SK-N-MC (cell line): ENCODE data around the gene ABI3BP.

Source experiments
- DNase-seq: peaks from one replicate; pipeline ENCODE4 v3.0.0-alpha.2; 2011; ENCODE audit warnings: low read depth, low spot score
- H3K27ac ChIP-seq: fragments of 200-600 bp; sonication (generic); 2 replicates; pipeline ENCODE4 v1.5.1; 2016; ENCODE audit warnings: mixed run types
- H3K36me3 ChIP-seq: fragments of 200-600 bp; sonication (generic); 2 replicates; pipeline ENCODE4 v1.6.1; 2017; ENCODE audit warnings: antibody characterized with exemption, low read length, mixed read lengths; ENCODE audit not compliant: insufficient read depth
- H3K4me3 ChIP-seq: fragments of 200-600 bp; sonication (generic); 2 replicates; pipeline ENCODE4 v1.5.1; 2016
- H3K9ac ChIP-seq: fragments of 200-600 bp; sonication (generic); 2 replicates; pipeline ENCODE4 v1.8.0; 2017; ENCODE audit warnings: mixed run types, mixed read lengths; ENCODE audit not compliant: insufficient read length
- H3K9me3 ChIP-seq: fragments of 200-600 bp; sonication (generic); 2 replicates; pipeline ENCODE4 v1.6.1; 2017; ENCODE audit warnings: low read depth, mild to moderate bottlenecking, antibody characterized with exemption, low read length, moderate library complexity, mixed read lengths
- EZH2 ChIP-seq: fragments of 200-600 bp; sonication (generic); IDR thresholded peaks from one replicate; pipeline ENCODE4 v1.6.1; 2017; ENCODE audit warnings: antibody characterized with exemption
- FOXP2 ChIP-seq: optimal IDR thresholded peaks from 2 replicates; pipeline ENCODE3; 2011; ENCODE audit warnings: mild to moderate bottlenecking, moderate library complexity; ENCODE audit not compliant: insufficient read depth; ENCODE audit errors: extremely low read length, control extremely low read depth
- POLR2AphosphoS5 ChIP-seq: IDR thresholded peaks from 2 replicates; pipeline ENCODE4 v1.6.1; 2012; ENCODE audit warnings: mild to moderate bottlenecking, low read depth, low read length, borderline replicate concordance

The ABI3BP gene

GRCh38 chr3:100976611-100977010, 16.6 kb downstream of the ABI3BP start:
- Histone ChIP-seq H3K27ac (no peak overlapping the region), H3K9me3 (no peaks in the 10 kb centered on the region), H3K4me3 (no peak overlapping the region), H3K36me3 (no peaks in the 10 kb centered on the region), H3K9ac (no peak overlapping the region)
- DNase-seq = no peak
- TF ChIP-seq EZH2 (no peak), FOXP2 (no peak), POLR2AphosphoS5 (no peak)

- no peaks in the 10 kb centered on the region for H3K36me3 ChIP-seq
- TF ChIP-seq FOXP2 (no peak), EZH2 (no peak), POLR2AphosphoS5 (no peak)
- DNase-seq = no peak
- H3K9me3 ChIP-seq = no peaks in the 10 kb centered on the region
- no peak overlapping the region for H3K27ac ChIP-seq
- H3K9ac ChIP-seq = no peak overlapping the region
- H3K4me3 ChIP-seq = no peak overlapping the region
Observed at GRCh38 chr3:100975714-100976113, 17.5 kb downstream of the ABI3BP start.

GRCh38 chr3:100973594-100973993, 19.6 kb downstream of the ABI3BP start:
- no peaks in the 10 kb centered on the region for H3K9me3 ChIP-seq
- no peak for TF ChIP-seq POLR2AphosphoS5
- TF ChIP-seq EZH2 = no peak
- no peak overlapping the region for H3K27ac ChIP-seq
- no peaks in the 10 kb centered on the region for H3K36me3 ChIP-seq
- H3K9ac ChIP-seq = no peak overlapping the region
- H3K4me3 ChIP-seq = no peak overlapping the region
- DNase-seq = no peak

GRCh38 chr3:100972867-100973266, 20.4 kb downstream of the ABI3BP start:
- Histone ChIP-seq H3K9ac (no peak overlapping the region), H3K27ac (no peak overlapping the region), H3K9me3 (no peaks in the 10 kb centered on the region), H3K4me3 (no peak overlapping the region), H3K36me3 (no peaks in the 10 kb centered on the region)
- no peak for TF ChIP-seq EZH2
- TF ChIP-seq FOXP2 = no peak
- no peak for TF ChIP-seq POLR2AphosphoS5
- no peak for DNase-seq

GRCh38 chr3:100972301-100972844, 20.8 kb downstream of the ABI3BP start:
- no peak for DNase-seq
- TF ChIP-seq POLR2AphosphoS5 (no peak), EZH2 (no peak), FOXP2 (no peak)
- no peaks in the 10 kb centered on the region for H3K9me3 ChIP-seq
- no peaks in the 10 kb centered on the region for H3K36me3 ChIP-seq
- H3K9ac ChIP-seq = no peak overlapping the region
- no peak overlapping the region for H3K27ac ChIP-seq
- H3K4me3 ChIP-seq = no peak overlapping the region

GRCh38 chr3:100971798-100972197, 21.4 kb downstream of the ABI3BP start:
- Histone ChIP-seq H3K4me3 (no peak overlapping the region), H3K27ac (no peak overlapping the region), H3K9me3 (no peaks in the 10 kb centered on the region), H3K36me3 (no peaks in the 10 kb centered on the region), H3K9ac (no peak overlapping the region)
- DNase-seq = no peak
- TF ChIP-seq POLR2AphosphoS5 = no peak
- no peak for TF ChIP-seq FOXP2
- TF ChIP-seq EZH2 = no peak

- Histone ChIP-seq H3K9me3 (no peaks in the 10 kb centered on the region), H3K4me3 (no peak overlapping the region), H3K9ac (no peak overlapping the region), H3K36me3 (no peaks in the 10 kb centered on the region), H3K27ac (no peak overlapping the region)
- TF ChIP-seq POLR2AphosphoS5 = no peak
- no peak for DNase-seq
Observed at GRCh38 chr3:100970477-100970990, 22.7 kb downstream of the ABI3BP start.

GRCh38 chr3:100968932-100969906, 24.0 kb downstream of the ABI3BP start:
- no peaks in the 10 kb centered on the region for H3K36me3 ChIP-seq
- DNase-seq = no peak
- H3K9ac ChIP-seq = no peak overlapping the region
- no peak overlapping the region for H3K4me3 ChIP-seq
- no peaks in the 10 kb centered on the region for H3K9me3 ChIP-seq
- TF ChIP-seq EZH2 (no peak), FOXP2 (no peak), POLR2AphosphoS5 (no peak)
- H3K27ac ChIP-seq = no peak overlapping the region
